HuH-7.5 (cell line): ENCODE data around the gene C19orf38.
A peak's percentile ranks its signal among the peaks of the same experiment; 100 is the strongest.
"Not testable (repeated sequence)": the region's sequence is repeated elsewhere in the genome, so short reads cannot be mapped to it uniquely, and the experiment has no call there.

Experiments
- DNase-seq: peaks from one replicate; pipeline ENCODE4 v3.0.0; 2011; ENCODE audit warnings: low spot score

C19orf38 gene

DNA sequence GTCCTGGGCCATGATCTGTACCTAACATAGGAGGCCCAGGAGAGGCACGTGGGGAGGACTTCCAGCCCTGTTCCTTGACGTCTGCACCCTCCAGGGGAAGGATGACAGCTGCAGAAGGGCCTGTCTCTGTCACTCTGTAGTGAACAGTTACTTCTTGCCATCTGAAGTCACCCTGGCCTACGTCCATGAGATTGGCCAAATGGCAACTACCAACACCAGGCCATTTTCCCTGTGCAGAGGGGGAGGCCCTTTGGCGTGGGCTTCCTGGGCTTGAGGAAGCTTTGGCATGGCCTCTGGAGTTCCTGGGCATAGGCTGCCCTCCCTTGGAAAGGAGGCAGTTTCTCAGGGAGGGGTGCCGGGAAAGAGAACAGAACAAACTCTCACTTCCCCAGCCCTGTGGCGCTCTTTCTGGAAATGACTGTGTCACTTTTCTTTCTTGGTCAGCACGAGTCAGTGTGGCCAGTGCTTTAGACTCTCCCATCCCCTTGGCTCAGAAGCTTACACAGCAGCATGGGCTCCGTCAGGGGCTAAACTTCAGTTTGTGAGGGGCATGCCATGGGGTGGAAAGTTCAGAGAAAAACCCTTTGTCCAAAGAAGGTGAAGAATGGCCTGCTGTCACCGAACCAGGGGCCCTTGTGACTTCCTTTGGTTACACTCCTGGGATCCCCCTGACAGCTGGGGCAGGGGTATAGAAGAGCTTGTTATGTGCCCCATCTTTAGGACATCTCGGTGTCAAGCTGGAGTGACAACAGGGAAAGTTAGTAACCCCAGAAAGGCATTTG, 28.4 kb downstream of the C19orf38 start:
- no peak for DNase-seq

DNA sequence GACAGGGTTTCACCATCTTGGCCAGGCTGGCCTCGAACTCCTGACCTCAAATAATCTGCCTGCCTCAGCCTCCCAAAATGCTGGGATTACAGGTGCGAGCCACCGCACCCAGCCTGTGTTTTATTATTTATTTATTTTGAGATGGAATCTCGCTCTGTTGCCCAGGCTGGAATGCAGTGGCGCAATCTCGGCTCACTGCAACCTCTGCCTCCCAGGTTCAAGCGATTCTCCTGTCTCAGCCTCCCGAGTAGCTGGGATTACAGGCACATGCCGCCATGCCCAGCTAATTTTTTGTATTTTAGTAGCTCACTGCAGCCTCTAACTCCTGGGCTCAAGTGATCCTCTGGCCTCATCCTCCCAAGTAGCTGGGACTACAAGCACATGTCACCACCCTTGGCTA, 29.4 kb downstream of the C19orf38 start:
- not testable (repeated sequence) for DNase-seq

GRCh38 chr19:10878253-10878652, 30.0 kb downstream of the C19orf38 start:
- no peak for DNase-seq

DNA sequence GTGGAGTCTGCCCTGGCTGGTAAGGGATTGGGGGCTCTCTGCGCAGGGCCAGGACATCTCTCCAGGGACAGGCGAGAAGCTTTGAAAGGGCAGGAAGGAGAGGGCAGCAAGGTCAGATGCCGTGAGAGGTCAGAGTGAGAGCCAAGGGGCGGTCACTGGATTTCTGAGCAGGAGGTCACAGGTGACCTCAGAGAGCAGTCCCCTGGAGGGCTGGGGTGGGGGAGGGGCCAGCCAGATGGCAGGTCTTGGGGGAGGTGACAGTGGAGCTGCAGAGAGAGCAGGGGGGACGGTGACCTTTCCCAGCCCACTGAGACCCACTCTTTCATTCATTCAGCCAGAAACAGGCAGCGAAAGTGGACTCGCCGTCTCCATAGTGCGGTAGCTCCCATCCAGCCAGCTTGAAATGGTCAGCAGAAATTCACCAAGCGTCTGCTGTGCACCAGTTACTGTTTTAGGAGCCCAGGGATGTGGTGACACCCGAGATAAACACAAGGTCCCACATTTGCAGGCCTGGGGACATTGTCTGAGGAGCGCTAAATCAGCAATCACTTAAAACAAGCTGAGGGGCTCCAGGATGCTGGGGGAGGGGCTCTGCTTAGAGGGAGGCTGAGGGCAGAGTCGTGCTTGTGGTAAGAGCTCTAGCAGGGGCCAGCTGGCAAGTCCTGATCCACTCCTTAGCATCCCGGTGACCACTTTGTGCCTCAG, 33.3 kb downstream of the C19orf38 start:
- peak; percentile 61 for DNase-seq

DNA sequence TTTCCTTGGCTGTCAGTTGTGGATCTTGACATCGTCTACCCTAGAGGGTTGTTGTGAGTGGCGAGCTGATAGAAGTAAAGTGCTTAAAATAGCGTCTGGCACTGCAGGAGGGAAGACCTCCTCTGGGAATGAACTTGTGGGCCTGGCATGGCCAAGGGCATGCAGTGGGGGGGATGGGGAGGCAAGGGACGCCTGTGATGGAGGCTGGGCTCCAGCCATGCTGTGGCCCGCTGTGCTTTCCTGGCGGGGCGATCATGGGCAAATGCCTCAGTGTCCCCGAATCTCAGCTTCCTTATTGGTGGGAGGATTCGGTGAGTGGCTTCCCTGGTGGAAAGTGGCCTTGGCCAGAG, 33.9 kb downstream of the C19orf38 start:
- no peak for DNase-seq

GRCh38 chr19:10884274-10884673, 36.1 kb downstream of the C19orf38 start:
- no peak for DNase-seq

DNA sequence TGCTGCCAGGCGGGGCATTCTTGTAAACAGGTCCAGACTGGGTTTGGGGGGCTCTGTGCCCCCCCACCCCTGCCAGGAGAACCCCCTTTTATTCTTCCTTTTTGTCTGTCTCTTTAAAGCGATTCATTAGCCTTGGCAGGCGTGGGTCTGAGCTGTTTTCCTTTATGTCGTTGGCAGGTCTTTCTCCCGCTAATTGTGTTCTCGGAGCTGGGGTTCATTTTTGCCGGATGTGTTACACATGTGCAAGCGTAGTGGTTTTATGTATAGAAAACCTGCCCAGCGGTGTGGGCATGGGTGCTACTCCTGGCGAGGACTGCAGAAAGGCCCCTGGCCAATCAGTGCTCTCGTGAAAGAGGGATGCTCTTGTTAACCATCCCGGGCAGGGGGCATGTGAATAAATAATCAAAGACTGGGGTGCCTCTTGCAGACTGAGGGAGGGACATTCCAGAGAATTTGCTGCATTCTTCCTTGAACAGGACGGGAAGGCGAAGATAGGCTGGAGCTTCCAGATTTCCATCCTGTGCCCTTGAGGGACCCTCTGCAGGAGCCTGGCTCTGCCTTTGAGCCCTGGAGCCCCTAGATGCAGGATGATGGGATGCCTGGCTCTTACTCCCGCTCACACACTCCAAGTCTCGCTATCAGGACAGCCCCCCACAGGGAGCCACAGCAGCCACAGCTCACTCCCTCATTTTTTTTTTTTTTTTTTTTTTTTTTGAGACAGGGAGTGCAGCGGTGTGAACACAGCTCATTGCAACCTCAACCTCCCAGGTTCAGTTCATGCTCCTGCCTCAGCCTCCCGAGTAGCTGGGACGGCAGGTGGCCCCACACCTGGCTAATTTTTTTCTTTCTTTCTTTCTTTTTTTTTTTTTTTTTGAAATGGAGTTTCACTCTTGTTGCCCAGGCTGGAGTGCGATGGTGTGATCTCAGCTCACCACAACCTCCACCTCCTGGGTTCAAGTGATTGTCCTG, 37.3 kb downstream of the C19orf38 start:
- no peak for DNase-seq

DNA sequence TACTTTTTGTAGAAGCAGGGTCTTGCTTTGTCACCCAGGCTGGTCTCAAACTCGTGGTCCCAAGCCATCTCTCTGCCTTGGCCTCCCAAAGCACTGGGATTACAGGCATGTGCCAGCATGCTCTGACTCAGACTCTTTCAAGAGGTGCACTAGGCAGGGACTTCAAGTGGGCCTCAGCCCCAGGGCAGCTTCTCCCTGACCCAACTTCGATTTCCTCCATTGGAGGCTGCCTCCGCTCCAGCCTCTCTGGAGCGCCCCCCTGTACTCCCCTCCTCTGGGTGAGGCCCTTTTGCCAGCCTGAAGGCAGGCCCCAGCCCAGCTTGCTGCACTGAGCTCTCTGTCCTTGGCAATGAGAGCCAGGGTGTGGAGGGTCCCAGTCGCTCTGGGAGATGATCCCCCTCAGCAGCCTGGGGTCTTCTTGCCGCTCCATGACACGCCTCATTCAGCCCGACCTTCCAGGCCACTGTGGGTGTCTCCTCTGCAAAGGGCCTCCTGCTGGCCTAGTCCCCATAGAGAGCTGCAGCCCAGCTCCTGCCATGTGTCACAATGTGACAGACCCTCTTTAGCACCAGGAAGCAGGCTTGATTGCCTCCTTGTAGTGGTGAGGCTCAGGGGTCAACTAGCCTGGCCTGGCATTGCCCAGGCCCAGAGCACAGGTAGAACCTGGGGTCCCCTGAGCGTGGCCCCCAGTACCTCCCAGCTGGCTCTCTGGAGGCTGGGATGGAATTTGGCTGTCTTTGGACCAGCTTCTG, 39.6 kb downstream of the C19orf38 start:
- DNase-seq = no peak

- no peak for DNase-seq
Measured at GRCh38 chr19:10888421-10888866, 40.2 kb downstream of the C19orf38 start.

GRCh38 chr19:10889880-10890279, 41.7 kb downstream of the C19orf38 start:
- DNase-seq = no peak

DNA sequence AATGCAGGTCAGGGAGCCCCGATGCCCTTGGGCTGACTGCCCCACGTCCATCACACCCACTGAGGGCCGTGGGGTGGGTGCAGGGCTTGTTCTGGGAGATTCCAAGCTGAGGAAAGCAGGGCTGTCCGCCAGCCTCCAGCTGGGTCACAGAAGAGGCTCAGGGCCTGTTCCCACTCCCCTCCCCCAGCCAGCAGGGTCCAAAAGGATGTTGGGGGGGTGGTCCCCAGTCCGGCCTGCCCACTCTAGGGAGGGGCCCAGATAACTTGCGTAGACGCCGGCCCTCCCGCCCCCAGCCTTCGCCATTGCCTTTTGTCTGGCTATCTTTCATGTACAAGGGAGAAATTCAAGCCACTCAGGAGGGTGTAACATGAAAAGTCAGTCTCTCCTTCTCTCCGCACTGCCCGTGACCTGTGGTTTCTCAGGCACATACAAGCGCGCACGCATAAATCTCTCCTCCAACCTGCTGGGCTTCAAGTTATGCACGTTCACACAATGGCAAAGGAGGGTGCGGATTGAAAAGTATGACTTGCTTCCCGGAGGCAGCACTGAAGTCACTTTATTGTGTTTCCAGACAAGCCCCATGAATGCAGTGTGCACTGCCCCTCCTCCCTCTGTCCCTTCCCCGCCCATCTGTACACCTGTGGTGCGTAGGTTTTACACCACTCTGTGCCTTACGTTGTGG, 43.3 kb downstream of the C19orf38 start:
- DNase-seq = no peak

DNA sequence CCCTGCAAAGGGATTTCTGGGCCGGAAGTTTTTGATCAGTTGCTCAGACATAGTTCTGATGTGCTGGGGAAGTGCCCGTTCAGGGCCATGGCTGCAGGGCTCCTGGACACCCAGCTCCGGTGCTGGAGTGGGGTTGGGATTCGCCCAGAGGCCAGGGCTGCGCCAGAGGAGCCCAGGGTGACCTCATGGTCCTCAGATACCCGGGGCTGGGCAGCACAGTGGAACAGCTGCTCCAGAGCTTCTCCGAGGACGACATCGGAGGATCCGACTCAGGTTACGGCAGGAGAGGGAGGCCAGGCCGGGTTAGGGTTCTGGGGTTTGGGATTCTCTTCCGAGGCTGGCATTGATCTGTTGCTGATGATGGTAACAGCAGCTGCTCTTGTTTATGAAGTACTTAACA, 44.0 kb downstream of the C19orf38 start:
- no peak for DNase-seq

GRCh38 chr19:10894911-10895213, 46.6 kb downstream of the C19orf38 start:
- DNase-seq = no peak

GRCh38 chr19:10895363-10895762, 47.1 kb downstream of the C19orf38 start:
- DNase-seq = no peak

DNA sequence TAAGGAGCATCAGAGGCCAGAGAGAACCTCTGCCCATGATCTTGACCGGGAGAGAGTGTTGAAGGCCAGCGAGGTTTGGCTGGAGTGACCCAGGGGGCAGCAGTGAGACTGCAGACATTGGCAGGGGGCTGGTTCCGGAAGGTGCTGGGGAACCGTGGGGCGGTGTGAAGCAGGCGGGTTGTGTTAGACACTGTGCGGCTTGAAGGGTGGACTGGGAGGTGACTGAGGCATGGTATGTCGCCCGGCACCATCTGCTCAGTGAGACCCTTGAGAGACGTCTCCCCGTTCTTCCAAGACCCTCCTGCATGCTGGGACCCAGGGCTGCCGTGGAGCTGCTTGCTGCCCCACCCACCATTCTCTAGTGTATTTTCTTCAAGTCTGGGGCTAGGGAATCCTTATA, 47.7 kb downstream of the C19orf38 start:
- DNase-seq = peak; percentile 43

DNA sequence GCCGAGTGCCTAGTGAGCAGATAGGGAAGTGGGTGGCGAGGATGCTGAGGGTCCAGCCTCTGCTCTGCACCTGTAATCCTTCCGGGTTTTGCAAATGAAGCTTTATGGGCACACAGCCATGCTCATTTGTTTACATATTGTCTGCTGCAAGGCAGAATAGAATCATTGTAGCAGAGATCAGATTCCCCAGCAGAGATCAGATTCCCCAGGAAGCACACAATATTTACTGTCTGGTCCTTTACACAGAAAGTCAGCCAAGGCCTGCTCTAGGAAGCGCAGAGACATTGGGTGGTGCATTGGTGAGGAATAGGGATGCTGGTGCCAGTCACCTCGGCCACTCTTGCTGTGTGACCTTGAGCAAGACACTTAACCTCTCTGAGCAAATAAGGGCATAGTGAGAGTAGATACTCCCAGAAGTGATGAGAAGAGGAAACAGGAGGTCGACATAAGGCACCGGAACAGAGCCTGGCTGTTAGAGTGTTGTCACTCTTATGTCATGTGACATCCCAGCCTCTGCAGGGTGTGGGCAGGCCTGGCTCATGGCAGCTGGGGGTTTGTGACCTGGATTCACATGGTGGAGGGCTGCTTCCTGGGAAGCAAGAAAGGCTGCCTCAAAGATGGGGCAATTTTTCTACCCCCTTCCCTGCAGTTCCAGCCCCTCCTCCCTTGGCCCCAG, 48.8 kb downstream of the C19orf38 start:
- no peak for DNase-seq

- no peak for DNase-seq
Measured at GRCh38 chr19:10898633-10899032, 50.4 kb downstream of the C19orf38 start.

DNA sequence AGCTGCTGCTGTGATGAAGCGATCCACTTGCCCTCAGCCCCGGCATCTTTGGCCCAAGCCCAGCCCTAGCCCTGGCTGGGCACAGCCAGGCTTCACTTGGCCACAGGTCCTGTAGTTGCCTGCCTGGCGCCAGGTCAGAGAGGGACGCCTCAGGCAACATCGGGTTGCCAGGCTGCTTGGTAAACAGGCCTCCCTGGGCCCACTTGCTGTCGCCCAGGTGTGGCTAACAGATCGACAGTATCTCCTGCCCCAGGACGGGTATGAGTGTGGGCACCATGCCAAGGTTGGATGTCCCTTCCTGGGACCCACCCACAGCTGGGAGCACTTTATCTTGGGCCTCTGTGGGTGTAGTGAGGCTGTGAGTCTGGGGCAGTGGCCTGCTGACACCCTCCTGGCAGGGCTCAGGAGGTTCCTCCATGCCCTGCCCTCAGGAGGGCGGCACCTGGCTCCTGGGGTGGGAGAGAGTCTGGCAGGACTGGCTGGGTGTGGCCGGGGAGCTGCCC, 51.0 kb downstream of the C19orf38 start:
- DNase-seq = peak; percentile 42

DNA sequence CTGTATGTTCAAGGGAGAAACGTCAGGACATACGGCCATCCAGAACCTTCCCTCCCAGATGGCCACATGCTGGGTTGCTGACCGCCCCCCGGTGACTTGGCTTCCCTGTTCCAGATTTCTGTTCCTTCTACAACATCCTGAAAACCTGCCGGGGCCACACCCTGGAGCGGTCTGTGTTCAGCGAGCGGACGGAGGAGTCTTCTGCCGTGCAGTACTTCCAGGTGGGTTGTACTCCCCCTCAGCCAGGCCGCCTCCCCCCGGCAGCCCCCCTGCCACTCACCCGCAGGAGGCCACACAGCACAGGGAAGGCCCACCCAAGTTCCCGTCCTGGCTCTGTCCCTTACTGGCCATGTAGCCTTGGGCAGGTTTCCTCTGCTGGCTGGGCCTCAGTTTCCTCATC, 59.7 kb downstream of the C19orf38 start:
- no peak for DNase-seq

DNA sequence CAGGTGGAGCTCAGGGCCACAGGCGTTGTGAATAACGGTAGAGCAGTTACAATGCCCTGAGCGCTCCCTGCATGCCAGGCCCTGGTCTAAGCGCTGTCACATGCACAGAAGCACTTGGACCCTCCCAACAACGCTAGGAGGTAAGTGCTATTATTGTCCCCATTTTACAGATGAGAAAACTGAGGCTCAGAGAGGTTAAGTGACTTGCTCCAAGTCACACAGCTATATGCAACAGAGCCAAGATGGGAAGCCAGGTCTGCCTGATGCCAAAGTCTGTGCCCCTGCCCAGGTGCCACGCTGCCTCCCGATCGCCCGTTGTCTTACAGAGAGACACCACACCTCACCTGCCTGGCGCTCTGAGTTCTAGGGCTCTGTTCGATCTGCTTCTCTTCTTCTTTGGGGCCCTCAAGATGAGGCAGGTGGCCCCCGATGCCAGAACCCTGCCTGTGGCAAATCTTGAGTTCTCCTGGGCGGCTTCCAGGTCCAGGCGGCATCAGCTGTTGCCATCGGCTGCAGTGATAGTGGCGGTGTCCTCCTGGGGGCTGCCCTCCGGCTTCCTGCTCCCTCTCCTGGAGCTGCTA, 60.3 kb downstream of the C19orf38 start:
- DNase-seq = no peak
